Measurements from ENCODE around the gene HIBCH. TPM values are rescaled to one million over a fixed set of nuclear protein-coding genes. Genes with fewer than 3 reads are reported as not detected.

HIBCH gene
- total and polyA plus RNA-seq, 2 of the 13 experiments (the other 11 are each of a cell fraction or from before 2014, with no cell fraction given) = 18.8 to 49.5 TPM

DNA sequence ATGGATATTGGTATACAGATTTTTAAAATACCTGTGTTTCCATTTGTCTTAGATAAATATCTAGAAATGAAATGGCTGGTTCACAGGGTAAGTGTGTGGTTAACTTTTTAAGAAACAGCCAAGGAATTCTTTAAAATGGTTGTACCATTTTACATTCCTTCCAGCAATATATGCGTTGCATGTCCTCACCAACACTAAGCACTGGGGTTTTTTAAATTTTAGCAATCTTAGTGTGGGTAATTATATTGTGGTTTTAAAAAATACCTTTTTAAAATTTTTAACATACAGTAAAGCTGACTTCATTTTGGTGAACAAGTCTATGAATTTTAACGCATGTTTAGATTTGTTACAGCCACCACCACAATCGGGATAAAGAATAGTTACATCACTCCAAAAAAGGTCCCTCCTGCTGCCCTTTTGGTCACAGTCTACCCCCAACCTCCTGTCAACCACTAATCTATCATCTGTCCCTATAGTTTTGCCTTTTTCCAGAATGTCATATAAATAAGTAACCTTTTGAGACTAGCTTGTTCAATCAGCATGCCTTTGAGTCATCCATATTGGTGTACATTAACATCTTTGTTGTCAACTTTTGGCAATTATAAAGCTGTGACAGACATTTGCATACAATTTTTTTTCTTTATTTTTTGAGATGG lies 129.0 kb downstream of the HIBCH start:
- Histone ChIP-seq H3K4me3 (replicated peaks in 1 of 3; ENCODE audit: insufficient read depth in 1 of 3, low read depth in 2 of 3, low read length in 3 of 3) (no peak overlapping the region), H4K20me1 (ENCODE audit: insufficient read depth, low read length) (no peaks in the 10 kb centered on the region), H3K9ac (ENCODE audit: insufficient read depth, low read depth, low read length) (no peak overlapping the region), H3K4me2 (ENCODE audit: low read depth, low read length) (no peak overlapping the region), H3K9me3 (ENCODE audit: low read length) (no peaks in the 10 kb centered on the region), H3K36me3 (replicated peaks in 1 of 2; ENCODE audit: control insufficient read depth in 1 of 2, insufficient read depth in 2 of 2, low read length in 2 of 2) (no peaks in the 10 kb centered on the region; a peak in 3 of 5 replicates), H3K79me2 (ENCODE audit: insufficient read depth, low read length) (no peaks in the 10 kb centered on the region), H3K4me1 (ENCODE audit: insufficient read depth, low read length) (no peaks in the 10 kb centered on the region), H3K27ac (ENCODE audit: extremely low read length, insufficient read depth, low read length) (no peak overlapping the region), H2AFZ (ENCODE audit: low read length) (no peak overlapping the region), H3K27me3 (ENCODE audit: control insufficient read depth in 1 of 2, insufficient read depth in 2 of 2, low read length in 2 of 2) (no peaks in the 10 kb centered on the region)
- no peak for FAIRE-seq
- intact Hi-C loops (cut with micrococcal nuclease; ENCODE audit: unreplicated experiment) = no loop called here
- POLR2A ChIA-PET = no interaction called here
- ATAC-seq = no peak
- no TSS peak for BruUV-seq (replicated peaks)
- no peak for TF ChIP-seq U2AF2 (IDR thresholded peaks at IDR 0.05; ENCODE audit: low read depth, low read length)
- TF ChIP-seq NR2F2 (IDR thresholded peaks at IDR 0.05; ENCODE audit: borderline replicate concordance, low read depth) = no peak
- CTCF ChIA-PET (ENCODE audit: low intra/inter-chr PET ratio, low total read pairs) = no interaction called here
- no peak for DNase-seq (ENCODE audit: low spot score)
- 95% methylated on average over 3 of the region's 3 CpGs for WGBS (ENCODE audit: low lambda C conversion rate)
- in situ Hi-C loops (cut with HindIII; ENCODE audit: extremely low pct_ligation_motif_present, low pct_unique_long_range_greater_than_20kb) = no loop called here

DNA sequence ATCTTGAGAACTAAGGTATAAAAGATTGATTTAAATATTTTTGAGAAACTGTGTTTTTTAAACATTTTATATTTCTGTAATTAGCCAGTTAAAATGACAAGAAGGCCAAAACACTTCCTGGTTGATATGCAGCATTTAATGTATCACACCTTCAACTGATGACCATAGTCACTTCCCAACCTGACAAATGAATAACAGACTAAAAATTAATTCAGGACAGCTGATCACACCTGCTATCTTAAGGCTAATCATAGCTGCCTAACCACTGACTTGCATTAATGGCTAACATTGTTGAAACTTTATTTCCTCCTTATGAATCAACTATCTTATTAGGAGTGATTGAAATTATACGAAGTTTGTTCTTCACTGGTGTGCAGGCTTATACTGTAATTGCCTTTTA lies 131.3 kb downstream of the HIBCH start:
- no peaks in the 10 kb centered on the region for H4K20me1 ChIP-seq (ENCODE audit: insufficient read depth, low read length)
- no peaks in the 10 kb centered on the region for H3K27me3 ChIP-seq (ENCODE audit: control insufficient read depth in 1 of 2, insufficient read depth in 2 of 2, low read length in 2 of 2)
- H2AFZ ChIP-seq (ENCODE audit: low read length) = no peak overlapping the region
- no peaks in the 10 kb centered on the region for H3K9me3 ChIP-seq (ENCODE audit: low read length)
- no peak overlapping the region for H3K9ac ChIP-seq (ENCODE audit: insufficient read depth, low read depth, low read length)
- DNase-seq (ENCODE audit: low spot score) = no peak
- no peaks in the 10 kb centered on the region for H3K4me1 ChIP-seq (ENCODE audit: insufficient read depth, low read length)
- WGBS (ENCODE audit: low lambda C conversion rate) = 95% methylated on average over 1 of the region's 1 CpG
- H3K27ac ChIP-seq (ENCODE audit: extremely low read length, insufficient read depth, low read length) = no peak overlapping the region
- no peaks in the 10 kb centered on the region for H3K79me2 ChIP-seq (ENCODE audit: insufficient read depth, low read length)
- H3K4me2 ChIP-seq (ENCODE audit: low read depth, low read length) = no peak overlapping the region
- FAIRE-seq = no peak
- TF ChIP-seq, protein P1, sequence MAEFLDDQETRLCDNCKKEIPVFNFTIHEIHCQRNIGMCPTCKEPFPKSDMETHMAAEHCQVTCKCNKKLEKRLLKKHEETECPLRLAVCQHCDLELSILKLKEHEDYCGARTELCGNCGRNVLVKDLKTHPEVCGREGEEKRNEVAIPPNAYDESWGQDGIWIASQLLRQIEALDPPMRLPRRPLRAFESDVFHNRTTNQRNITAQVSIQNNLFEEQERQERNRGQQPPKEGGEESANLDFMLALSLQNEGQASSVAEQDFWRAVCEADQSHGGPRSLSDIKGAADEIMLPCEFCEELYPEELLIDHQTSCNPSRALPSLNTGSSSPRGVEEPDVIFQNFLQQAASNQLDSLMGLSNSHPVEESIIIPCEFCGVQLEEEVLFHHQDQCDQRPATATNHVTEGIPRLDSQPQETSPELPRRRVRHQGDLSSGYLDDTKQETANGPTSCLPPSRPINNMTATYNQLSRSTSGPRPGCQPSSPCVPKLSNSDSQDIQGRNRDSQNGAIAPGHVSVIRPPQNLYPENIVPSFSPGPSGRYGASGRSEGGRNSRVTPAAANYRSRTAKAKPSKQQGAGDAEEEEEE (CRISPR knock-in tag; IDR thresholded peaks at IDR 0.05; ENCODE audit: borderline replicate concordance) = no peak
- TF ChIP-seq ZNF879 (CRISPR knock-in tag; IDR thresholded peaks at IDR 0.05) = no peak
- no peaks in the 10 kb centered on the region; a peak in 2 of 5 replicates for H3K36me3 ChIP-seq (replicated peaks in 1 of 2; ENCODE audit: control insufficient read depth in 1 of 2, insufficient read depth in 2 of 2, low read length in 2 of 2)
- no peak overlapping the region for H3K4me3 ChIP-seq (replicated peaks in 1 of 3; ENCODE audit: insufficient read depth in 1 of 3, low read depth in 2 of 3, low read length in 3 of 3)
- ATAC-seq = no peak
- in situ Hi-C loops (cut with HindIII; ENCODE audit: extremely low pct_ligation_motif_present, low pct_unique_long_range_greater_than_20kb) (no loop called here), intact Hi-C loops (cut with micrococcal nuclease; ENCODE audit: unreplicated experiment) (loop anchor here (10.0 kb wide), 1 partner anchor 127 kb away; the partner anchor contains the start of gene HIBCH)
- no TSS peak for BruUV-seq (replicated peaks)
- POLR2A ChIA-PET = no interaction called here
- CTCF ChIA-PET (ENCODE audit: low intra/inter-chr PET ratio, low total read pairs) = no interaction called here
